Thyroid gland (tissue), 4 donors: Measurements from ENCODE around the gene ACOX2. TPM values are rescaled to one million over a fixed set of nuclear protein-coding genes. Genes with fewer than 3 reads are reported as not detected.

Experiments
- DNase-seq, 2 donors: peaks; one replicate each; pipeline ENCODE4 v3.0.0-alpha.2; 2019
- H3K27ac ChIP-seq, 3 donors: fragments of 200-600 bp; sonication (generic); 1 replicate in 2 of 3; 2 replicates in 1 of 3; pipeline ENCODE4 v1.5.1; 2016 to 2019; ENCODE audit warnings: mild to moderate bottlenecking in 1 of 3, moderate library complexity in 1 of 3
- H3K27me3 ChIP-seq: fragments of 200-600 bp; sonication (generic); one replicate; pipeline ENCODE4 v1.5.1; 2019
- H3K36me3 ChIP-seq, 2 donors: fragments of 200-600 bp; sonication (generic); one replicate each; pipeline ENCODE4 v1.5.1; 2016 to 2019
- H3K4me1 ChIP-seq, 2 donors: fragments of 200-600 bp; sonication (generic); one replicate each; pipeline ENCODE4 v1.5.1; 2017 to 2019
- H3K4me3 ChIP-seq, 3 donors: fragments of 200-600 bp; sonication (generic); replicated peaks in 1 of 3; 1 replicate in 2 of 3; 2 replicates in 1 of 3; pipeline ENCODE4 v1.5.1; 2016; ENCODE audit warnings: mild to moderate bottlenecking in 1 of 3
- H3K9me3 ChIP-seq: fragments of 200-600 bp; sonication (generic); one replicate; pipeline ENCODE4 v1.5.1; 2017
- CTCF ChIP-seq, 6 experiments: fragments of 200-600 bp in 3 of 6; fragments of 450-650 bp in 3 of 6; sonication (generic) in 3 of 6; IDR thresholded peaks; one replicate each; pipeline ENCODE4 v1.5.1; 2016 to 2019; ENCODE audit warnings: antibody characterized with exemption in 6 of 6, mild to moderate bottlenecking in 2 of 6, inconsistent platforms in 1 of 6, moderate library complexity in 1 of 6
- POLR2A ChIP-seq, 2 donors: fragments of 450-650 bp; IDR thresholded peaks; one replicate each; pipeline ENCODE4 v1.6.1; 2017; ENCODE audit warnings: antibody characterized with exemption in 2 of 2, mild to moderate bottlenecking in 2 of 2, moderate library complexity in 1 of 2
- WGBS, 2 donors: methylation state at CpG; one replicate each; pipeline ENCODE4 v1.1.5; 2017; 5-methylcytosine and 5-hydroxymethylcytosine counted together
- intact Hi-C: fragments of 100-400 bp; cut with DNase I; formaldehyde crosslinking; loops from one replicate; pipeline ENCODE4 v1.15.1; 2023
- total RNA-seq, 4 donors: library from RNA; depleted of rRNA; stranded (reverse); fragments of >200 nt; gene quantifications; one replicate each; pipeline ENCODE4 v1.2.3, GENCODE V29; 2016

Gene ACOX2
- total RNA-seq, 4 donors from 2014 or later = 17.8 to 62.2 (median 37.4) TPM

- H3K4me3 ChIP-seq = peak overlapping the region in 1 of 3 donors; percentile 14
- no peaks in the 10 kb centered on the region for H3K9me3 ChIP-seq
- peaks cover 0 to 6% of the 10 kb centered on the region in 2 donors for H3K36me3 ChIP-seq
- H3K4me1 ChIP-seq = peaks cover 30 to 45% of the 10 kb centered on the region in 2 donors
- WGBS, 2 donors = 31 to 39% methylated on average over 2 of the region's 2 CpGs
- H3K27ac ChIP-seq = peak overlapping the region in 2 of 3 donors; percentile 82 to 90
- no peaks in the 10 kb centered on the region for H3K27me3 ChIP-seq
- TF ChIP-seq CTCF (IDR thresholded peaks at IDR 0.05) = no peak
- no peak for TF ChIP-seq POLR2A (IDR thresholded peaks at IDR 0.05)
- intact Hi-C loops = loop anchor here (10.0 kb wide), 1 partner anchor 111 kb away; no protein-coding TSS in a partner anchor
- no peak for DNase-seq
Measured at GRCh38 chr3:58535531-58536500, 1.2 kb downstream of the ACOX2 start.

- no peaks in the 10 kb centered on the region for H3K9me3 ChIP-seq
- peaks cover 4 to 6% of the 10 kb centered on the region in 2 donors for H3K36me3 ChIP-seq
- H3K27ac ChIP-seq = peak overlapping the region in 1 of 3 donors; percentile 82
- TF ChIP-seq POLR2A (IDR thresholded peaks at IDR 0.05) (no peak), CTCF (IDR thresholded peaks at IDR 0.05) (no peak)
- H3K27me3 ChIP-seq = no peaks in the 10 kb centered on the region
- peaks cover 30 to 45% of the 10 kb centered on the region in 2 donors for H3K4me1 ChIP-seq
- no peak overlapping the region for H3K4me3 ChIP-seq
- intact Hi-C loops = loop anchor here (5.0 to 10.0 kb wide), 3 partner anchors 43 to 223 kb away; partner anchors contain the start of gene KCTD6
- WGBS, 2 donors = 96% methylated on average over 3 to 9 of the region's 9 CpGs
- no peak for DNase-seq
Measured at GRCh38 chr3:58534592-58535494, 2.1 kb downstream of the ACOX2 start.

- TF ChIP-seq CTCF (IDR thresholded peaks at IDR 0.05) (peak; percentile 76 to 95 (median 92)), POLR2A (IDR thresholded peaks at IDR 0.05) (no peak)
- intact Hi-C loops = loop anchor here (5.0 to 10.0 kb wide), 3 partner anchors 41 to 221 kb away; partner anchors contain the start of gene KCTD6
Measured at GRCh38 chr3:58532794-58533220, 4.2 kb downstream of the ACOX2 start.

GRCh38 chr3:58531956-58532355 is 5.0 kb downstream of the ACOX2 start:
- no peak for DNase-seq
- Histone ChIP-seq H3K4me3 (no peak overlapping the region), H3K27ac (no peak overlapping the region), H3K27me3 (no peaks in the 10 kb centered on the region), H3K9me3 (no peaks in the 10 kb centered on the region), H3K4me1 (peaks cover 24 to 39% of the 10 kb centered on the region in 2 donors), H3K36me3 (peaks cover 4 to 6% of the 10 kb centered on the region in 2 donors)
- intact Hi-C loops = loop anchor here (5.0 to 10.0 kb wide), 3 partner anchors 40 to 220 kb away; partner anchors contain the start of gene KCTD6
- WGBS, 2 donors = 100% methylated on average over 2 of the region's 2 CpGs
- no peak for TF ChIP-seq CTCF (IDR thresholded peaks at IDR 0.05)
- no peak for TF ChIP-seq POLR2A (IDR thresholded peaks at IDR 0.05)

More at GRCh38 chr3:58532794-58533220, 4.2 kb downstream of the ACOX2 start:
- H3K4me3 ChIP-seq = no peak overlapping the region
- H3K9me3 ChIP-seq = no peaks in the 10 kb centered on the region
- peaks cover 31 to 46% of the 10 kb centered on the region in 2 donors for H3K4me1 ChIP-seq
- H3K36me3 ChIP-seq = peaks cover 4 to 6% of the 10 kb centered on the region in 2 donors
- peak; percentile 75 to 82 for DNase-seq
- WGBS, 2 donors = 33 to 39% methylated on average over 6 to 11 of the region's 11 CpGs
- no peak overlapping the region for H3K27ac ChIP-seq
- no peaks in the 10 kb centered on the region for H3K27me3 ChIP-seq
